GM19043 (cell line): ENCODE measurements around the gene C11orf58.

ENCODE experiments used
- ATAC-seq: cut with Tn5 transposase; IDR thresholded peaks from one replicate; pipeline ENCODE4 v1.9.1; 2021; ENCODE audit warnings: low read depth; ENCODE audit not compliant: unreplicated experiment

C11orf58 gene

DNA sequence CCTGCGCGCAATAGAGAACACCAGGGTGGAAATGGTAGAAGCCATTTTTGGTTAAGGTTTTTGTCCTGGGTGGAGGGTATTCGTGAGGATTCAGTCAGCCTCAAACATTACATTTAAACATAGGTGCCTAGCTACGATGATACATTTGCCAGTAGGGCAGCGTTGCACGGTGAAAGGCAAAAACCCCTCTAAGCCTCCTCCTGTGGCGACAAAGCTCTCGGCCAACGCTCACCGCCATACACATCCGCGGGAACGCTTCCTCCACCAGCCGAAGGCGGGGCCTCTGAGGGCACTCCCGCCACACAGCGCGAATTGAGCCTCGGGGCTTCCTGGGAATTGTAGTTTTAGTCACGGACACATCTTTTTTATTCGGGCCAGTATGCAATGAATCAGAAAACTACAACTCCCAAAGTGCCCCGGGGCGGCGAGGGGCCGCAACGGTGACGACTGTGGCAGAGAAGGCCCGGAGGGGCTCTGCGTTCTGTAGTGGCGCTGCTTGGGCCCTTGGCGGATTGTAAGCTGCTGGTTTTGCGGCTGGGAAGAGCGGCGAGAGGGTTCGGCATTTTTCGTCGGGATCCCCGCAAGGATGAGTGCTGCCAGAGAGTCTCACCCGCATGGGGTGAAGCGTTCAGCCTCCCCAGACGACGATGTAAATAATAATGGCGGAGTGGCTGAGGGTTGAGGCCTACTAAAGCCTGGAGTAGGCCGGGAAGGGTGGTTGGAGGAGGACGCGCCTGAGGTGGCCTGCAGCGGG lies at the start of gene C11orf58:
C11orf58 (plus strand) TSS at position 455 of the 754 bp plus-strand sequence; CDS start at position 587, 132 bp downstream.
- ATAC-seq = peak; percentile 98

GRCh38 chr11:16690086-16690485 lies 48.4 kb upstream of the C11orf58 start:
- ATAC-seq = no peak

GRCh38 chr11:16703795-16704194 lies 34.7 kb upstream of the C11orf58 start:
- no peak for ATAC-seq

DNA sequence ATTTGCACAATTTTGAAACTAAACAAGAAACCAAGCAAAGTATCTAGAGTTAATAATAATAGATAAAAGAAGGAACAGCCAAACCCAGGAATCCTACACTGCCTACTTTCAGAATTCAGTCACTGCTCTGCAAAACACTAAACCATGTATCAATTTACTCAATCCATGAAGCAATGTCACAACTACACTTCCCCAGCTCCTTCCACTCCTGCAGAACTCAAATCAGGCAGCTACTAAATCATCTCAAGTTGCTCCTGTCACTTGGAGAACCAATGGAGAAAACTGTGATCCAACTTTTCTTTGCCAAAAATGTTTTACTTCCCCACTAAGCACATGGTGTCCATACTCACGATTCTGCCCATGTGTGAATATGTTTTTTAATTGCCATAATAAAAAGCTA lies 24.9 kb upstream of the C11orf58 start:
- ATAC-seq = no peak

- ATAC-seq = no peak
These were observed 15.7 kb upstream of the C11orf58 start for GRCh38 chr11:16722581-16723344.

GRCh38 chr11:16727806-16728205 lies 10.6 kb upstream of the C11orf58 start:
- no peak for ATAC-seq

DNA sequence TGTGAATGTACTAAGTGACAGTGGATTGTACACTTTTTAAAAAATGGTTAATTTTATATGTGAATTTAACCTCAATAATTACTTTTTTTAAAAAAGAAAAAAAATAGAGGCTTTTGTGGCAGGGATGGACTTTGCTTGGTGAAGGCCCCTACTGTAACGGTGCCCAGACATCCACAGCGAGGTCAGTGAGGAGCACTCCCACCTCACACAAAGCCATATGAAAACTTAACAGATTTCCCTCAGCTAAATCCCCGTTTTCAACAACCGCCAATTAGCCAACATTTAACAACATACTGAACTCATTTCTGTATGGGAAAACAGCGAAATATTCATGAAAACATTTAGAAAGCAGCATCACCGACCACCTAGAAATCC lies 642 bp upstream of the C11orf58 start:
- peak; percentile 7 for ATAC-seq

GRCh38 chr11:16738947-16739815 lies 734 bp downstream of the C11orf58 start:
- ATAC-seq = no peak

GRCh38 chr11:16741473-16741872 lies 3.0 kb downstream of the C11orf58 start:
- no peak for ATAC-seq

DNA sequence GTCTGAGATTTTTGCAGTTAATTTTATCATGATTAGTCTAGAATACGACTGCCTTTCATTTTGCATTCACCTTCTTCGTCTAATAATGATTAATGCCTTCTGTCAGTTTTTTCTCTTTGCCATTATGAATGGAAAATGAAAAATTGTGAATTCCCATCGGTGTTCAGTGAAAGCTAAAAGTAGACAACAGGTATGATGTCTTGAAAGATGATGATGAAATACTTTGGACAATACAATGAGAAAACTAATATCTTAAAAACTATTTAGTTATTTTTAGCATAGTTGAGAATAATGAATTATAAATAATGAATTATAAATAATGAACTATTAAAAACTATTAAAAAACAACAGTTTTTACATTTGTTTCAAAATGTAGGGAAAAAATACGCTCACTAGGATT lies 5.0 kb downstream of the C11orf58 start:
- ATAC-seq = no peak

GRCh38 chr11:16744128-16744725 lies 5.8 kb downstream of the C11orf58 start:
- no peak for ATAC-seq

- no peak for ATAC-seq
These were observed 7.6 kb downstream of the C11orf58 start for GRCh38 chr11:16745950-16746605.

DNA sequence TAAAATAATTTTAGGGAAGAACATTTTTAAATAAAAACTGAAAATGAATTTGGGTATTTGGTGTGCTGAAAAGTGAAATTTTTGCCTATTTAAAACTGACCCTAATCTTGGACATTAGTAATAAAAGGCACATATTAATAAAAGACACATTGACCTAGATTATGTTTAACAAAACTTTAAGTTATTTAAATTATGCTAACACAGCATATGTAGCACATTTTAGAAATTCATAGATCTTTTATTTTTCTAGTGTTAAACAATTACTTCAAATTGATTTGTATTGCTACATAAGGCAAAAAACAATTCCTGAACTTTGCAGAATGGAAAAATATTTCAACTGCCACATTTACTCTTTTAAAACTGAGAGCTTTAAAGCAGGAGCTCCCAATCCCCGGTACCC lies 10.6 kb downstream of the C11orf58 start:
- ATAC-seq = no peak

DNA sequence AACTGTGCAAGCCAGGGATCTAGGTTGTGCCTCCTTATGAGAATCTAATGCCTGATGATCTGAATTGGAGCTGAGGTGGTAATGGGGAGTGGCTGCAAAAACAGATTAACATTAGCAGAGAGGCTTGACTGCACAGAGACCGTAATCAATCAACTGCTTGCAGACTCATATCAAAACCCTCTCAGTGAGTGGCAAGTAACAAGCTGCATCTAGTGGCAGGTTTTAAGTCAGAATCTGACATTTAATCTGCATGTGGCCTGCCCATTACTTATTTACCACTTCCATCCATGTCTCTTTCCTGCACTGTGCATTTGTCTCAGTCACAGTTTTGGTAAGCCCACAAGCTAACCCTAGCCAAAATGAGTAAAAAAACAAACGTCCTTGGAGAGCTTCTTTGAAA lies 11.2 kb downstream of the C11orf58 start:
- ATAC-seq = no peak

- no peak for ATAC-seq
These were observed 12.0 kb downstream of the C11orf58 start for GRCh38 chr11:16750417-16750816.

GRCh38 chr11:16758382-16759024 lies 20.1 kb downstream of the C11orf58 start:
- no peak for ATAC-seq

- no peak for ATAC-seq
These were observed 21.5 kb downstream of the C11orf58 start for GRCh38 chr11:16759857-16760508.

DNA sequence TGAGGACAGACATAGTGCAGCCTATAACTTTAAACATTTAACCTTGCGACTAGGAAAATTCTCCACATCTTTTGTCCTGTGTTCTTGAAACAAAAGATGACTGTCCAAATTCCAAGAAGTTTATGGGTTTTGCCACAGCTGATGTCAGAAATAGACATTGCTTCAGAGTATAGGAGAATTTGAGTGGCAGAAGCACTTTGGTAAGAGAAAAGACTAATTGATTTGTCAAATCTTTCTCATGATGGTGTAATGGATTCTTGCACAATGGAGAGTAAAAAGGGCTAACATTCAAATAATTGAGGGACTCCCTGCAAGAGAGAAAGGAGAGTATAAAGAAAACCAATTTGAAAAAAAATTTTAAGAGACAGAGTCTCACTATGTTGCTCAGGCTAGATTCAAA lies 25.3 kb downstream of the C11orf58 start:
- ATAC-seq = no peak

DNA sequence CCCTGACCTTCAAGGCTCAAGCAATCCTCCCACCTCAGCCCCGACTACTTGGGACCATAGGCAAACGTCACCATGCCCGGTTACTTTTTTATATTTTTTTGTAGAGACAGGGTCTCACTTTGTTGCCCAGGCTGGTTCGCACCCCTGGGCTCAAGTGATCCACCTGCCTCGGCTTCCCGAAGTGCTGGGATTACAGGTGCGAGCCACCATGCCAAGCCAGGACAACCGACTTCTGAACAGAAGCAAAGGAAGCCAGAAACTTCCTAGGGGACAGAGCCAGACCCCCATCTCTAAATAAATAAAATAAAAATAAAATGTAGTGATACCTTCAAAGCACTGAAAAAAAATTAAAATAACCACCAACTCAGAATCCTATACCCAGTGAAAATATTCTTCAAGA lies 26.4 kb downstream of the C11orf58 start:
- ATAC-seq = no peak
